ENCODE results near the gene UBN1.

The UBN1 gene, protein sequence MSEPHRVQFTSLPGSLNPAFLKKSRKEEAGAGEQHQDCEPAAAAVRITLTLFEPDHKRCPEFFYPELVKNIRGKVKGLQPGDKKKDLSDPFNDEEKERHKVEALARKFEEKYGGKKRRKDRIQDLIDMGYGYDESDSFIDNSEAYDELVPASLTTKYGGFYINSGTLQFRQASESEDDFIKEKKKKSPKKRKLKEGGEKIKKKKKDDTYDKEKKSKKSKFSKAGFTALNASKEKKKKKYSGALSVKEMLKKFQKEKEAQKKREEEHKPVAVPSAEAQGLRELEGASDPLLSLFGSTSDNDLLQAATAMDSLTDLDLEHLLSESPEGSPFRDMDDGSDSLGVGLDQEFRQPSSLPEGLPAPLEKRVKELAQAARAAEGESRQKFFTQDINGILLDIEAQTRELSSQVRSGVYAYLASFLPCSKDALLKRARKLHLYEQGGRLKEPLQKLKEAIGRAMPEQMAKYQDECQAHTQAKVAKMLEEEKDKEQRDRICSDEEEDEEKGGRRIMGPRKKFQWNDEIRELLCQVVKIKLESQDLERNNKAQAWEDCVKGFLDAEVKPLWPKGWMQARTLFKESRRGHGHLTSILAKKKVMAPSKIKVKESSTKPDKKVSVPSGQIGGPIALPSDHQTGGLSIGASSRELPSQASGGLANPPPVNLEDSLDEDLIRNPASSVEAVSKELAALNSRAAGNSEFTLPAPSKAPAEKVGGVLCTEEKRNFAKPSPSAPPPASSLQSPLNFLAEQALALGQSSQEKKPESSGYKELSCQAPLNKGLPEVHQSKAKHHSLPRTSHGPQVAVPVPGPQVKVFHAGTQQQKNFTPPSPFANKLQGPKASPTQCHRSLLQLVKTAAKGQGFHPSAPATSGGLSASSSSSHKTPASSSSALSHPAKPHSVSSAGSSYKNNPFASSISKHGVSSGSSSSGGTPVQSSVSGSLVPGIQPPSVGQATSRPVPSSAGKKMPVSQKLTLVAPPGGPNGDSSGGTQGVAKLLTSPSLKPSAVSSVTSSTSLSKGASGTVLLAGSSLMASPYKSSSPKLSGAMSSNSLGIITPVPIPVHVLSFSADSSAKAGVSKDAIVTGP (N-terminal part only)

DNA sequence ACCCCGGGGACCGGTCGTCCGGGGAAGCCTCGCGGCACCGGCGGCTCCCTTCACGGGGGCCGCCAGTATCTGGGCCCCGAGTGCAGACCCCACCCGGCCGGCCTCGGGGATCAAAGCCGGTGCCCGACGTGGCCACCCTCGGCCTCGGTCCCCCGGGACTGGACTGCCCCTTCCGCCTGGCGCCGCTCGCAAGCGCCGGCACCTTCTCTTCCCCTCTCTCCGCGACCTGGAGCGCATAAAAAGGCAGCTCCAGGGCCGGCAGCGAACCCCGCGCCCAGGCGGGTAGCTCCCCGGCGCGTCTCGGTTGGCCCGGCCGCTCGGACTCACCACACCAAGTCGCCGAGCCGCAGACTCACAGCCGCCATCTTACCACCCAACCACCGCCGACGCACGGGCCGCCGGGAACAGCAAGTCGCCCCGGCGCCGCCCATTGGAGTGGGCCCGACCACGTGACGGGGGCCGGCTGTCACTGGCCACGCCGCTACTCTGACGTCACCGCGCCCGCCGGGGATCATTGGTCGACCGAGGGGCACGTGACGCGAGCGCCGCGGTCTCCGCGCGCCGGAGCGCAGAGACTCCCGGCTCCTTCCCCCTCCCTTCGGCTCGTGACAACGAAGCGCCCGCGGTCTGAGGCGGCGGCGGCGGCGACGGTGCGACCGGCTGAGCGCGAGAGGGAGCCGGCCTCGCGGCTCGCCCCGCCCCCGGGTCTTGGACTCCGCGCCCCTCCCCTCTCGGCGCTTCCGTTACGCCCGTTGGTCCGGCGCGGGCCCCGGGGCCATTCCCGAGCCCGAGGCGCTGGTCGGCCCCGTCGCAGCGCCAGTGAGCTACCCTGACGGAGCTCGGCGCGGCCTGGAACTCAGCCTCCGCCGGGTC is at the start of gene UBN1, which contains the start of gene GLYR1:
UBN1 (plus strand) TSS at position 581 of the 873 bp plus-strand sequence. CDS start 5,437 bp downstream, outside the sequence.
GLYR1 (minus strand) TSS at position 388 of the 873 bp plus-strand sequence; CDS start at position 365, 23 bp downstream.
- DNase-seq: peak; percentile 99 to 100

DNA sequence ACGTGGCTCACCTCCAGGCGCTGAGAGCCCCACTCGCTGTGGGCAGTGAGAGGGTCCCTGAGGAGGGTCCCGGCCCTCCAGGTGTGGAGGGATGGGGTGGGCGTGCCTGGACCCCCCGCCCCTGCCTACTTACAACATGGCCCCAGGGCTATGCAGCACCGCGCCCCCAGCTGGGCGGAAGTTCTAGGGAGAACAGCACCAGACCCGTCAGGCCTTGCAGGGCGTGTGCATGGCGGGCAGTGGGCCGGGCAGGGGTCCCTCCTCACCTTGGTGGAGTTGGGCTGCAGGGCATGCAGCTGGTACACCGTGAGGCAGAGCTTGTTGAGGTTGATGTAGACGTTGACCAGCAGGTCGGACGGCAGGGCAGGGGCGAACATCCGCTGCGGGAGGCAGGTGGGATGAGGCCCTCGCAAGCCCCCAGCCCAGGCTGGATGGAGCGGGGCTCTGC is 49.5 kb upstream of the UBN1 start:
- DNase-seq: no peak

DNA sequence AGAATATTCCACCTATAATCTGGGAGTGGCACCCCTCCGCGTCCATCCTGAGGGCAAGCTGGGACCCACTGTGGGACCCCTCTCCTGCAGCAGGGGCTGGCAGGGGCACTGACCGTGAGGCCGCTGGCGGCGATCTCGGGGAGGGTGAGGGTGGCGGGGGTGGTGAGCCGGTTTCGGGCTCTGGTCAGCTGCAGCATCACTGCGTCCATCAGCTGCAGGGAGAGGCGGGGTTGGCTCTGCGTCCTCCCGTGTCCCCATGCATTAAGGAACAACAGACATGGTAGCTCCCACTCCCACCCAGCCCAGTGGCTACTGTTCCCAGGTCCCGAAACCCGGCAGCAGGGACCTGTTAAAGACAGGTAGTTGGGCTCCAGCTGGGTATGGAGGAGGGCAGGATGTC is 48.8 kb upstream of the UBN1 start:
- no peak for DNase-seq

DNA sequence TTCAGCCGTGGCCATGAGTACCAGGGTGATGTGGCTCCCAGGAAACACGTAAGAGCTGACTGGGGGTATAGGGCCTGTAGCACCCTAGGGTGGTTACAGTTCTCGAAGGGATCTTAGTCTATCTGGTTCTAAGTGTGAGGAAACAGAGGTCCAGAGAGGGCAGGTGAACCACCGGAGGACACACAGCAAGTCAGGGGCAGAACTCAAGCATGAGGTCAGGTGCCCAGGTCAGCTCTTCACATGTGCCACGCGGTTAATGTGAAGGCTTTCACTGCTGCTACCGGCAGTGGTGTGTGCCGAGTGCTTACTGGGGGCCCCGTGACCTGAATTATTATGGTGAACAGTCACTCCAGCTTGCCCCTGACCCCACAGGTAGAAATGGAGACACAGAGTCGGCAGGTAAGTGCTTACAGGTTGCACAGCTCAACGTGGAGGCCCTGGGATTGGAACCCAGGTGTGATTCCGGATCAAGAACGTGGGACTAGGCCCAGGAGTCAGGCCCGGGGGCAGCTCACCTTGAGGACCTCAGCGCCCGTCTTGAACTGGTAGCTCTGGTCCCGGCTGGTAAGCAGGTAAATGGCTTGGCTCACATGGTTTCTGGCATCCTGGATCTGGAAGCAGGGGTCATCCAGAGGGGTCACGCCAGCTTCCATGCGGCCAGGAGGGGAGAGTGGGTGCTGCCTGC is 48.0 kb upstream of the UBN1 start:
- no peak for DNase-seq

DNA sequence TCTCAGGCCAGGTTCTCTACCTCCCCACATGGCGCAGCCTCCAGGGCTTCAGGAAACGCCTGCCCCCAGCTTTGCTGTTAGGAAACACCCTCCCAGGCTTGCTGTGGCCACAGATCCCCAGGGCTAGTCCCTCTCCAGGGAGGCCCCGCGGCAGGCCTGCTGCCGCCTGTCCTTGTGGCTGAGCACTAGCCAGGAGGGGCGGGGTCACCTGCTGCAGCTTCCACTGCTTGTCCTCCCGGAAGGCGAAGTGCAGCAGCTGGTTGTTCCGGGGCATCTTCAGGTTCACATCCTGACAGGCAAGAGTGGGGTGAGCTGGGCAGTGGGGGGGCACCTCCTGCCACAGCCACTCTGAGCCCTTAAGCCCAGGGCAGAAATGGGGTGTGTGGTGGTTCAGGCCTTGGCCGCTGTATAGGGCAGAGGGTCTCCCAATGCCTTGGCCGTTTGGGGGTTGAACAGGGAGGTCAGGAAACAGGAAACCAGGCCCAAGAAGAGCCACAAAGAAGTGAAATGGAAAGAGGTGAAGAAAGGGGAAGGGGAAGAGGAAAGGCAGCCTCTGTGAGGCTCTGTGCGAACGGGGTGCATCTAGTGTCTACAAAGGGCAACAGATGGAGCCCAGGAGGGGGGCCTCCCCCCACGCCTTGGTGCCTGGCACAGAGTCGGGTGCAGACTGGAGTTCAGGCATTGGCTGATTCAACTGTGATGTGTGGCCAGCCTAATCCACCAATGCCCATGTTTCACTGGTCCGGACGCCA is 46.8 kb upstream of the UBN1 start:
- DNase-seq: no peak

DNA sequence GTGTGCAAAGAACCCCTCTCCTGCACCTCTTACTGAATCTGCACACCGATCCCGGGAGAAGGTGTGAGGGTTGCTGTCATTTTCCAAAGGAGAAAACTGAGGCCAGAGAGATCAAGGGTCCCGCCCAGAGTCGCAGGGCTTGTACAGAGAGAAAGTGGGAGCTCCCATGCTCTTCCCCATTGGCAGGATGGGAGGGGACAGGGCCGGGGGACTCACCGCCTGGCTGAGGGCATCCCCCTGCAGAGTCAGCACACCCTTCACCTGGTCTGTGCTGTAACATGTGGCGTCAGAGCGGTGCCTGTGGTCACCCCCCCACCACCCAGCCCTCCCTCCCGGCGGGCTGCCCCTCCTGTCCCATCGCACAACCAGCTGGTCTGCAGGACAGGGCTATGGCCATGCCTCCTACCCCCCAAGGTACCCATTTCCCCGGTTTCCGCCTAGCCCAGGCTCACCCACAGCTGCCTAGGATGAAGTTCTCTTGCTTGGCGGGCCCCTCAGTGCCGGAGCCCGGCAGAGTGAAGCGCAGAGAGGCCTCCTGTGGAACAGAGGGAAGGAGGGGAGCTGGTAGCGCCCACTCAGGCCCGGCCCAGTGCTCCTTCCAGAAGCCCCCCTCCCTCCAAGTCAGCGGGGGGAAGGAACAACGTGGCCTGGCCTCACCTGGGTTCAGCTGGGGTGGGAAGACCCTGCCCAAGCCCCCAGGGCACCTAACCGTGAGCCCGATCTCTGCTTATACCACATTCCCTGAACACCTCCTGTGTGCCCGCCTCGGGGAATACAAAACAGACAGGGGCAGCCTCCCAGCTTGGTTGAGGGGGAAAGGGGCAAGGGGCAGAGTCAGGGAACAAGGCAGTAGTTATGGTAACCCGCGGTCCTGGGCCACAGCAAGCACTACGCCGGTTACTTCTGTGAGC is 46.0 kb upstream of the UBN1 start:
- no peak for DNase-seq

DNA sequence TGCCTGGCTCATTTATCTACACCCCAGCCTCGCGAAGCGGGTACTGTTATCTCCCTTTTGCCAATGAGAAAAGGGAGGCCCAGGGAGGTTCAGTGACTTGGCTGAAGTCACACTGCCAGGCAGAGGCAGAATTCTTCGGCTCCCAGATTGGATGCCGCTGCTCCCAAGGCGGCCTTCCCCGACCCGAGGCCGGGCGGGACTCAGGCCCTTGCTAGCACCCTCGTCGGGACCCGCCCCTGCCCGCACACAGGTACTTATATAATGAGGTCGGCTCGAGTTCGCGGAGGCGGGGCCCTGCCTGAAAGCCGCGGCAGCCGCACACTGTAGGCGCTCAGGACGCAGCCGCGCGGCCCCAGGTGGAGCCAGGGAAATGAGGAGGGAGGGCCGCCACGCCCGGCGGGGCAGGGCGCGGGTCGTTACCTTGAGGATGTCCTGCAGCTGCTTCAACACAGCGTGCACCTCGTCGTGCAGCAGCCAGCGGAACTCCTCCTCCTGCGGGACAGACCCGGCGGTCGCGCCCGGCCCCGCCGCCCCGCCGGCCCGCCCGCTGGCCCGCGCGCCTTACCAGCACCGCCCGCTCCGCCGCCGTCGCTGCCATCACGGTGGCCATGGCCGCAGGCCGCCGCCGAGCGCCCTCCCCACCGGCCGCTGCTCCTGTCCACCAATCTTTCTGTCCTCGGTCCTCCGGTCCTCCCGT is 45.2 kb upstream of the UBN1 start, which contains the start of gene ROGDI:
ROGDI (minus strand) TSS at position 672 of the 697 bp plus-strand sequence; CDS start at position 610, 62 bp downstream.
- peak; percentile 71 to 72 for DNase-seq

DNA sequence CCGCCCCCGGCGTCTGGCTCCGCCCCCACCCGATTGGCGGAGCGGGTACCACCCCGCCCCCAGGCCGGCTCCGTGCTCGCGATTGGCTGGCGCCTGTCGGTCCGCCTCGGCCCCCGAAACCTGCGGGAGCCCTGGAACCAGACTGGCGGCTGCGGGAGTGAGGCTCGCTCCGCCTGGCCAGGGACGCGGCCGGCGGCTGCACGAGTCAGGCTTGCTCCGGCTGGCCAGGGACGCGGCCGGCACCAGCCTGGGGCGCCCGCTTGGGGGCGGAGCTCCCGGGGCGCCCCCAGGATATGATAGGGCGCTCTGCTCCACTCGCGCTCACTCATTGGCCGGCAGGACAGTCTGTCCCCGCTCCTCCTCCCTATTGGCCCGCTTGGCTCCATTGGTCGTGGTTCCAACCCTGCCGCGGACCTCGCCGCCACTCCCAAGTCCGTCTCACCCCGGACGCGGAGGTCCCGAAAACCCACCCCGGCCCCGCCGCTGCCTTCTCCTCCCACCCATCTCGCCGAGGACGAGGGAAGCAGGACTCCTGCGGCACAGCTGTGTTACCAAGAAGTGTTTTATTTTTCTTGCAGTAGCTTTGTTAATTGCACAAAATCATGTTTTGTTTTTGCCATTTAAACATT is 44.5 kb upstream of the UBN1 start:
- peak; percentile 82 to 83 for DNase-seq

DNA sequence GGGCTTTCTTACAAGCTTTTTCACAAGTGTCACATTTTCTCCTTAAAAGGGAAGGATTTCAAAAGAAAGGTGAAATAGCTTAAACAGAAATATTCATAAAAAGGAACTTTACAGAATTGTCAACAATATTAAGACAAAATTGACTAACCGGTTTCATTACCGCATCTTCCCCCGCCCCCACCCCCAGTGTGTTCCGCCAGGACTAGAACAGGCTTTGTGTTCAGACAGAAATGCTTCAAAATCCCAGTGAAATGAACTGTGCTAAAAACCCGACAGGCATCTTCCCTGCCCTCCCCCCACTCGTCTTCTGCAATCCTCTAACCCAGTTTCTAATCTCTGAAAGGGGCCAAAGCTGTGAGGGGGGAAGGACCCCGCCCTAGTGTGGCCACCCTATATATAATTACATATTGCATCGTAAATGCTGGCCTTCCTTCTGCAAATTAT is 43.9 kb upstream of the UBN1 start:
- no peak for DNase-seq

DNA sequence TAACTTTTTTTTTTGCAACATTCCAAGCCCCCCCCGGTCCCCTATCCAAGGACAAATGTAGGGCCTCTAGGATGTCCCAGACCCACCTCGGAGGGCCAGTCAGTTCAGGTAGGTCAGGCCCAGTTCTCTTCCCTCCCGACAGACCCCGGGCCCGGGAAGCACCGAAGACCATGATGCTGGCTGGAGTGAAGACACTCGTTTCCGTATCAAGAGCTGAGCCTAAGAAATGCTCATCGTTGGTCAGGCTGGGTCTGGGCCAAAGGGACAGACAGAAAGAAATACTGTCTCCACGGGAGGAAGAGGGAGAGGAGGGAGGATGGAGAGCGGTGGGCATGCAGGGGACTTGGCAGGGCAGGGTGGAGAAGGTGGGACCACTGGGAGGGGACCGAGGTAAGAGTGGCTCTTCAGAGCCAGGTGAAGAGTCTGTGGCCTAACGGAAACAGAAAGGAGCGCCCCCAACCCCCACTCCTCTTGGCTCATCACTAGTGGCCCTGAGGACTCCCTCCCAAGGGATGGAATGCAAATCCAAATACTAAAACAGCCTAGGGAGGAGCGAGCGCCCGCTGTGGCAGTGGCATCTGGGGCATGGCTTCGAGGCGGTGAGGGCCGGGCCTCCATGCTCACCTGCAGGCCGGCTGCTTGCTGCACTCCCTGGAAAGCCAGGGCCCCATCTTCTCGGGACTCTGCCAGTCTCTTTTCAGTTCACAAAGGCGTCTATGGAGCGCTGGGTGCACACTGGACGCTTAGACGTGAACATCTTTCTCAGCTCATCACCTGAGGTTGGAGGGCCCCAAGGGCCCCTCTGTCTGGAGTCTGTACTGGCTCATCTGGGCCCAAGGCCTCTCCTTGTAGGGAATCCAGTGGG is 43.2 kb upstream of the UBN1 start:
- DNase-seq: no peak

DNA sequence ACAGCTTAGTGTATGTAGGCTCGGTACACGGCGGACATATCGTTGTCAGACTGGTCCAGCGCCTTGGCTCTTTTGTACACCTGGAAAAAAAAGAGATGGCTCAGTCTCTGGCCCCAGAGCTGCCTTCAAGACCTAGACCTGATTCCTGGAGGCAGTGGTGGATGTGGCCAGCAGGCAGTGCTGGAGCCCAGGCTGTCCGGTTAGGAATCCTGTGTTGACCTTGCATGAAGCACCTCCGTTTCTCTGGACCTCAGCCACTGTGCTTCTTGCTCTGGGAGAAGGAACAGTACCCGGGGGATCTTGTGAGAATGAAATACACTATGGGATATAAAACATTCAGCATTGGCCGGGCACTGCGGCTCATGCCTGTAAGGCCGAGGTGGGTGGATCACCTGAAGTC is 42.0 kb upstream of the UBN1 start:
- DNase-seq: no peak

DNA sequence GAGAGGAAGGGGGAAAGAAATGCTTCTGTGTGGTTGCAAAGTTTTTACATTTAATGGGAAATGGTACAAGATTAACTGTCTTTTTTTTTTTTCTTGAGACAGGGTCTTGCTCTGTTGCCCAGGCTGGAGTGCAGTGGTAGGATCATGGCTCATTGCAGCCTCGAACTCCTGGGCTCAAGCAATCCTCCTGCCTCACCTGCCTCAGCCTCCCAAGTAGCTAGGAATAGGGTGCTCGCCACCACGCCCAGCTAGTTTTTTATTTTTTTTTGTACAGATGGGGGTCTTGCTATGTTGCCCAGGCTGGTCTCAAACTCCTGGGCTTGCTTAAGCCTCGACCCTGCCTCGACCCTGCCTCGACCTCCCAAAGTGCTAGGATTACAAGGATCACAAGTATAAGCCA is 41.0 kb upstream of the UBN1 start:
- DNase-seq: no peak

DNA sequence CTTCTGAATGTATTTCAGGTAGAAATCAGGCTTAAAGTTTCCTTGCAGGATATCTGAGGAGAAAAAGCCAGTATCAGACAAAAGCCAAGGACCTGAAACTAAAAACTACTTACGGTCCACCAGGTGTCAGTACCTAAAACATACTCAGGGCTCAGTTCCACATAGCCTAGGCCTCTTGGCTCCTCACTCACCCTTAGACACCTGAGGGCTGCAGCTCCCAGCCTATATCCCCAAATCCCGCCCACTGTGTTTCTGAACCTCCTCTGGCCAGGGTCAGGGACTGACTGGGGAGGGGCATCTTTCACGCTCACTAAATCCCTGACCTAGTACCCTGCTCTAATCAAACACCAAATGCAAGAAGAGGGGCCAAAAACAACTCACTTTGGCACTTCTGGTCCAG is 36.0 kb upstream of the UBN1 start:
- DNase-seq: no peak

DNA sequence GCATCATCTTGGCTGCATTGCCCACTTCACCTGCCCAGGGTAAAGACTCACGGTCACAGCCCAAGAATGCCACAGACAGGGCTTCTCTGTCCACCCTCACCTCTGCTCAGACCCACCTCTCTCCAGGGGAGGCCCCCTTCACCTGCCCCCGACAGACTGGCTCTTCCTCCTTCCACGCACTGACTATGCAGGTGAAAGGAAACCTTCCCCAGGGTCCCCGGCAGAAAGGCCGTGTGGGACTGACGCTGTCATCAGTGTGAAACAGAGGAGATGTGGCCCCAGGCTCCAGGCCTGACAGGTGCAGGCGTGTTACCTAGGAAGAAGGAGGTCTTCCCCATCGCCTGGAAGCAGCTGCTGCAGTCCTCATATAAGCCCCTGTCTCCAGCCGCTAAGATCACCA is 35.5 kb upstream of the UBN1 start:
- DNase-seq: no peak

DNA sequence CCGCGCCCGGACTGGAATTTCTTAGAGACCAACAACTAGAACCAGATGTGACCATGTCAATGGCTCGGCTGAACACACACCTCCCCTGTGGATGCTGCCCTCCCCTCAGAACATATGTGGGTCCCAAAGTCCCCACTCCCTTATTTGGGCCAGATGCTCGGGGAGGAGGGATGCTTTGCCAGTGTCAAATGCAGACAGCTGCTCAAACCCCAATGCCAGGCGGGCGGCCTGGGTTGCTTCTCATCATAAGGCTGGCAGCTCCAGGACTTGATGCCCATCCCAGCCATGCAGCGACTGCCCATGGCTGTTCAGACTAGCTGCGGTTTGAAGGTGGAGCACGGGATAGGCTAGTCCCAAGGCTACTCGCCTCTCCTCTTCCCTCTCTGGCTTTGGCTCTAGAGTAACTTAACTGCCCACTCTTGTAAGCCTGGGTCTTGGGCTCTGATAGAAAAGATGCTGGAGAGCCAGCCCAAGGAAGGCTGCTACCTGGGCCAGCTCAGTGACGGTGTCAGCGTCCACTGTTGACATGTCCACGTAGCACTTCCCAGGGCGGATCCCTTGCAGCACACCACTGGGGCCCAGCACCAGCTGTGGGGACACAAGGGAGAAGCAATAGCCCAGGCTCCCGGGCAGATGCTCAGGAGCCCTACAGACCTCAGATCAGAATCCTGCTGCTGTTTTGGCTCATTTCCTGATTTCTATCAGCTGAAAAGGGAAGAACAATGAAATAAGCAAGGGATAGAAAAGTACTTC is 33.9 kb upstream of the UBN1 start:
- no peak for DNase-seq

DNA sequence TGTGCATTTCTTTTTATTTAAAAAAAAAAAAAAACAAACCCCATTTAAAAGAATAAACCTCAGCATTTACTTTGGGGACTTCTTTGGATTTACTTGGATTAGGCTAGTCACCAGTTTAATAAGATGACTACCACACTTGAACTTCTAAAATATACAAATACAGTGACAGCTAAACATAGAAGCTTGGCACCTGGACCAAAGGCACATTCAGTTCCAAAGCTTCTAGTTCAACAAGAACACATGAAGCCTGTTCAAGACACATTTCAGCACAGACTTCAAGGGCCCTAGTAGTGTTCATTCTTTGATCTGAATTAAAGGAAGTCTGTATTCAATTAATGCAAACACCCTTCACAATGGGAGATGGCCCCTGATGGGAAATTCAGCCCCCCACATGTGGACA is 33.2 kb upstream of the UBN1 start:
- DNase-seq: no peak
